Adrenal gland (tissue), 12 donors: ENCODE data around the gene CALM3. TPM values are rescaled to one million over a fixed set of nuclear protein-coding genes. Genes with fewer than 3 reads are reported as not detected.

Experiments
- DNase-seq, 7 donors: peaks; one replicate each; pipeline ENCODE4 v3.0.0-alpha.2; 2019 to 2020
- H3K27ac ChIP-seq, 5 donors: fragments of 200-600 bp; sonication (generic) in 4 of 5; 1 replicate in 3 of 5; 2 replicates in 2 of 5; pipeline versions ENCODE4 v1.5.1 to v1.8.0; 2016 to 2020; ENCODE audit warnings: mild to moderate bottlenecking in 1 of 5
- H3K27me3 ChIP-seq: fragments of 200-600 bp; 2 replicates; pipeline ENCODE4 v1.8.0; 2021
- H3K36me3 ChIP-seq, 2 donors: fragments of 200-600 bp; replicated peaks in 1 of 2; 1 replicate in 1 of 2; 2 replicates in 1 of 2; pipeline versions ENCODE4 v1.5.1 to v1.8.0; 2018 to 2022
- H3K4me1 ChIP-seq, 2 donors: fragments of 200-600 bp; replicated peaks in 1 of 2; 1 replicate in 1 of 2; 2 replicates in 1 of 2; pipeline versions ENCODE4 v1.5.1 to v1.8.0; 2018 to 2021
- H3K4me3 ChIP-seq, 4 donors: fragments of 200-600 bp; sonication (generic) in 3 of 4; one replicate each; pipeline ENCODE4 v1.5.1; 2016 to 2018
- H3K9me3 ChIP-seq, 3 donors: fragments of 200-600 bp; sonication (generic) in 1 of 3; replicated peaks in 1 of 3; 1 replicate in 2 of 3; 2 replicates in 1 of 3; pipeline versions ENCODE4 v1.5.1 to v1.8.0; 2016 to 2021
- POLR2A ChIP-seq, 2 donors: fragments of 450-650 bp; IDR thresholded peaks; one replicate each; pipeline ENCODE4 v1.6.1; 2017; ENCODE audit warnings: antibody characterized with exemption in 2 of 2, mild to moderate bottlenecking in 2 of 2, moderate library complexity in 1 of 2
- WGBS, 4 donors: extraction: QIAGEN DNeasy Blood & Tissue Kit in 2 of 4; methylation state at CpG; one replicate each; pipeline versions ENCODE4 v1.1.5 to v1.1.7; 2013 to 2017; 5-methylcytosine and 5-hydroxymethylcytosine counted together
- intact Hi-C, 2 donors: fragments of 100-400 bp; cut with DNase I; formaldehyde crosslinking; loops; one replicate each; pipeline versions ENCODE4 v1.14.1 to v1.15.0; 2022 to 2023
- polyA plus RNA-seq, 3 donors: library from polyadenylated mRNA; stranded (reverse); fragments of 200-250 nt in 2 of 3; fragments of 350-450 nt in 1 of 3; fragmentation: Illumina TruSeq in 1 of 3; extraction: RNeasy Lipid Tissue Mini Kit (QIAGEN cat#74804) in 1 of 3; gene quantifications; one replicate each; pipeline ENCODE4 v1.2.3, GENCODE V29; 2013 to 2014
- total RNA-seq, 9 donors: library from RNA; depleted of rRNA in 4 of 9; stranded (reverse); fragments of >200 nt in 4 of 9; fragments of 120-200 nt in 1 of 9; fragmentation: NEBNext Ultra II Directional in 1 of 9; extraction: Animal tissue kit (Norgen Biotek cat#: 25700) in 1 of 9; gene quantifications; one replicate each; pipeline versions ENCODE4 v1.1.0 to v1.2.4, GENCODE V29; 2013 to 2023
- TF ChIP-seq, protein P1 (sequence below), 6 experiments: fragments of 450-650 bp in 4 of 6; fragments of 200-600 bp in 2 of 6; sonication (generic) in 1 of 6; IDR thresholded peaks; 1 replicate in 5 of 6; 2 replicates in 1 of 6; pipeline versions ENCODE4 v1.5.1 to v1.8.0; 2016 to 2021; ENCODE audit warnings: antibody characterized with exemption in 6 of 6, mild to moderate bottlenecking in 2 of 6, moderate library complexity in 1 of 6
- donor health status: healthy with polysubstance abuse.
- donor health status: Bipolar disorder and iron deficiency.
- donor health status: DM: yes; HTN: yes; CAD: no.
- donor health status: DM: no; HTN: no; CAD: no.
- donor health status: DM: no; HTN: no; CAD: no.
- donor health status: DM: yes; HTN: yes; CAD: no.

The CALM3 gene
- total and polyA plus RNA-seq, 12 donors, result 177 to 579 (median 278) TPM

DNA sequence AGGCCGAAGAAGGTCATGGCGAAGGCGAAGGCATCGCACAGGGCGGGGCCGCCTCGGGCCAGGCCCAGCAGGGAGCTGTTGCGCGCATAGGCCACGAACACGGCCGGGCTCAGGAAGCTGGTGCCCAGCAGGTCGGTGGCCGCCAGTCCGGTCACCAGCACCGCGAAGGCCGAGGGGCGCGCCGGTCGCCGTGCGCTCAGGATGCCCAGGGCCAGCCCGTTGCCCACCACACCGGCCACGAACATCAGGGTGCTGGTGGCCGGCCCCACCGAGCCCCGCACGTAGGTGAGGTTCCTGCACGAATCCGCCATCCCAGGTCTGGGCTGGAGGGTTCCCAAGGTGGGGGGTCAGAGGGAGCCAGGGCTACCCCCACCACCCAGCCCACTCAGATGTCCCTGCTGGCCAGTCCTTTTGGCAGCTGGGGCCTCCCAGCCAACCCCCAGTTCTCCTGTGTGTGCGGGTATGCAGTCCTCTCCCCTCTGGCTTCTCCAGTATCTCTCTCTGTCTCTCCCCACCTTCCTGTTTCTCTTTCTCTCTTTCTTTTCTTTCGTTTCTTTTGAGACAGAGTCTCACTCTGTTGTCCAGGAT lies 22.9 kb downstream of the CALM3 start:
- Histone ChIP-seq H3K27me3 (no peaks in the 10 kb centered on the region), H3K9me3 (no peaks in the 10 kb centered on the region), H3K36me3 (no peaks in the 10 kb centered on the region), H3K4me3 (peak overlapping the region in 1 of 4 donors; percentile 29), H3K27ac (peak overlapping the region in 2 of 5 donors; percentile 73 to 82), H3K4me1 (peaks cover 13 to 29% of the 10 kb centered on the region in 2 donors)
- DNase-seq, result no peak
- WGBS, 4 donors, result 88 to 92% (median 89%) methylated on average over 15 to 35 of the region's 35 CpGs
- TF ChIP-seq, protein P1, sequence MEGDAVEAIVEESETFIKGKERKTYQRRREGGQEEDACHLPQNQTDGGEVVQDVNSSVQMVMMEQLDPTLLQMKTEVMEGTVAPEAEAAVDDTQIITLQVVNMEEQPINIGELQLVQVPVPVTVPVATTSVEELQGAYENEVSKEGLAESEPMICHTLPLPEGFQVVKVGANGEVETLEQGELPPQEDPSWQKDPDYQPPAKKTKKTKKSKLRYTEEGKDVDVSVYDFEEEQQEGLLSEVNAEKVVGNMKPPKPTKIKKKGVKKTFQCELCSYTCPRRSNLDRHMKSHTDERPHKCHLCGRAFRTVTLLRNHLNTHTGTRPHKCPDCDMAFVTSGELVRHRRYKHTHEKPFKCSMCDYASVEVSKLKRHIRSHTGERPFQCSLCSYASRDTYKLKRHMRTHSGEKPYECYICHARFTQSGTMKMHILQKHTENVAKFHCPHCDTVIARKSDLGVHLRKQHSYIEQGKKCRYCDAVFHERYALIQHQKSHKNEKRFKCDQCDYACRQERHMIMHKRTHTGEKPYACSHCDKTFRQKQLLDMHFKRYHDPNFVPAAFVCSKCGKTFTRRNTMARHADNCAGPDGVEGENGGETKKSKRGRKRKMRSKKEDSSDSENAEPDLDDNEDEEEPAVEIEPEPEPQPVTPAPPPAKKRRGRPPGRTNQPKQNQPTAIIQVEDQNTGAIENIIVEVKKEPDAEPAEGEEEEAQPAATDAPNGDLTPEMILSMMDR (IDR thresholded peaks at IDR 0.05), result no peak
- no peak for TF ChIP-seq POLR2A (IDR thresholded peaks at IDR 0.05)
- intact Hi-C loops, result loop anchor here in 1 of 2 donors (10.0 kb wide), 1 partner anchor 201 kb away; no protein-coding TSS in a partner anchor

DNA sequence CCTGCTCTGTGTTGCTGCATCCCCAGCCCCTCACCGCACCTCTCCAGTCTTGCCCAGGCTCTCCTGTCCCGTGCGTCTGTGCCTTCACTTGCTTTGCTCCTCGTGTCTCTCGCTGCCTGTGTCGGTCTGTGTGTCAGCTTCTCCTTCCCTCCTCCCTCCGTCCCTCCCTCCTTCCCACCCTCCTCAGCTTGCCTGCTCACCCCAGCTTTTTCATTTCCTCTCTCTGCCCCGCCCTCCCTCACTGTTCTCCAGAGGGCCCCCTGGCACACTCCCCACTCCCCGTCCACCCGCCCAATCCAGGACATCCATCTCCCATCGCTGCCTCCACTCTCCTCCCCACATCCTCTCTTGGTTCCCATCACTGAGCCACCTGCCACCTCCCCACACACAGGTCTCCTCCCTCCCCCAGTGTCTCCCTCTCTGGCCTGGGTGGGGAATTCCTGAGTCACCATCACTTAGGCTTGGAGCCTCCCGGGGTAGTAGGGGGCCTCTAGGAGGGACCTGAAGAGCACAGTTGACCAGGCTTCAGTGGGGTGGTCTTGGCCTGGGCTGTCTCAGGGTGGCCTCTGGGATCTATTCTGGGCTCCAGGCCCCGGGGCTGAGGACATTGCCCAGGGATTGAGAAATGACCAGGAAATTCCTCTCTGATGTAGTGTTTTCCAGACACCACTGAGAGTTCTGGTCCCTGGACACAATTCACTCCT lies 24.0 kb downstream of the CALM3 start, which contains the start of gene PTGIR:
PTGIR (minus strand) TSS at position 132 of the 704 bp plus-strand sequence. CDS start 864 bp downstream, outside the sequence.
- WGBS, 4 donors, result 45 to 55% (median 50%) methylated on average over 13 of the region's 13 CpGs
- Histone ChIP-seq H3K4me3 (peak within 1 kb of the TSS in 1 of 4 donors; percentile 29), H3K4me1 (peaks cover 13 to 25% of the 10 kb centered on the region in 2 donors), H3K9me3 (no peaks in the 10 kb centered on the region), H3K27ac (peak within 1 kb of the TSS in 4 of 5 donors; percentile 13 to 82 (median 64)), H3K36me3 (no peaks in the 10 kb centered on the region), H3K27me3 (no peaks in the 10 kb centered on the region)
- TF ChIP-seq, protein P1 (IDR thresholded peaks at IDR 0.05), result no peak
- TF ChIP-seq POLR2A (IDR thresholded peaks at IDR 0.05), result peak in 1 of 2 donors; percentile 12
- DNase-seq, result peak in 5 of 7 donors; percentile 50 to 74 (median 59)
- intact Hi-C loops, result loop anchor here in 1 of 2 donors (10.0 kb wide), 1 partner anchor 200 kb away; no protein-coding TSS in a partner anchor

DNA sequence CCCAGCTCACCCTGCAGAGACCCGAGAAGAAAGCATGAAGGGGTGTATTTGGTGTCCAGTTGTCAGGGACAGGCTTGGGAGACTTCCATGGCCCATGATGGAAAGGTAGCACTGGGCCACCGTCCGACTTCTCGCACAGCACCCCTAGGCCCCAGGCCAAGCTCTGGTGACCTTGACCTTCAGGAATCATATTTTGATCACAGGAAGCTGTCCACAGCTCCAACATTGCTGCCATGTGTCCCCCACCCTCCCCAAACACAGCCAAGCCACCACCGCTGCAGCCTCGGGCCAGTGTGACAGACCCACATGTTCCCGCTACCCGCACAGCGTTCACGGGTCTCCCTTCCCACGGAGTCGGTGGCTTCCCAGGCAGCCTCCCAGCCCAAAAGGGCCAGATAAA lies 24.6 kb downstream of the CALM3 start:
- no peak for DNase-seq
- no peak overlapping the region for H3K4me3 ChIP-seq

More for the DNA sequence above, 24.6 kb downstream of the CALM3 start:
- no peaks in the 10 kb centered on the region for H3K36me3 ChIP-seq
- peak overlapping the region in 4 of 5 donors; percentile 6 to 82 (median 51) for H3K27ac ChIP-seq
- peaks cover 13 to 26% of the 10 kb centered on the region in 2 donors for H3K4me1 ChIP-seq
- TF ChIP-seq, protein P1 (IDR thresholded peaks at IDR 0.05), result no peak
- TF ChIP-seq POLR2A (IDR thresholded peaks at IDR 0.05), result no peak
- 13 to 59% (median 42%) methylated on average over 3 to 12 of the region's 12 CpGs for WGBS, 4 donors
- H3K27me3 ChIP-seq, result no peaks in the 10 kb centered on the region
- no peaks in the 10 kb centered on the region for H3K9me3 ChIP-seq
- intact Hi-C loops, result loop anchor here in 1 of 2 donors (10.0 kb wide), 1 partner anchor 199 kb away; no protein-coding TSS in a partner anchor
